H1 (cell line): ENCODE results near the gene MYO9B. TPM values are rescaled to one million over a fixed set of nuclear protein-coding genes. Genes with fewer than 3 reads are reported as not detected.

Experiments
- SAP30 ChIP-seq: fragments of 300-600 bp; sonication (generic); IDR thresholded peaks from 2 replicates; pipeline ENCODE4 v1.7.1; 2012; ENCODE audit warnings: low read length, moderate library complexity, mild to moderate bottlenecking, inconsistent platforms; ENCODE audit not compliant: insufficient read depth, insufficient replicate concordance
- SRF ChIP-seq: IDR thresholded peaks from 2 replicates; pipeline ENCODE4 v1.6.1; 2011; ENCODE audit warnings: mild to moderate bottlenecking, low read depth, low read length, moderate library complexity
- polyA plus RNA-seq, 7 experiments: library from polyadenylated mRNA; depleted of rRNA in 3 of 7; stranded (reverse) in 5 of 7; unstranded in 2 of 7; fragments of >200 nt in 5 of 7; fragments of 200-250 nt in 2 of 7; gene quantifications; 1 replicate in 5 of 7; 2 replicates in 1 of 7; 4 replicates in 1 of 7; pipeline versions ENCODE4 v1.2.1 to v1.2.3, GENCODE V29; 2011 to 2013; ENCODE audit warnings: missing spikeins in 2 of 7, mixed read lengths in 2 of 7
- total RNA-seq: library from RNA; stranded (reverse); fragmentation: NEBNext Ultra II Directional; extraction: Animal tissue kit (Norgen Biotek cat#: 25700); gene quantifications from 2 replicates; pipeline ENCODE4 v1.2.1, GENCODE V29; 2021

Gene MYO9B
- total and polyA plus RNA-seq, 2 of the 8 experiments (the other 6 are each of a cell fraction or from before 2014, with no cell fraction given), result 27.6 to 77.1 TPM

DNA sequence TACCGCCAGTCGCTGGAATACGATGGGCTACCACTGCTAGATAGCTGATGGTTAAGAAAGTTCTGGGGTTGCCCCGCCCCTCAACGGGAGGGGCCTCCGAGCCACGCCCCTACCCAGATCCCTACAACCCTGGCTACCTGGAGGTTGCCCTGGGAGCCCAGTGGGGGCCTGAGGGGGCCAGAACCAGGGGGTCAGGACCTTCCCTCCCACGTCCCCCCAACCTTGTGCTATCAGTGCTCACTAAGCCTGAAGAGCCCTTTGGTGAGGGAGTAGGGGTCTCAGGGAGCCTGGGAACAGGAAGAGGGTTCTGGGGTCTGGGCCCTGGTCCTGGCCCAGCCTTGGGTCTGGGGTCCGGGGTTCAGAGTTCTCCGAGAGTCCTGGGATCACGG, 159.3 kb downstream of the MYO9B start (continued):
- TF ChIP-seq SAP30, result peak; percentile 88
- no peak for TF ChIP-seq SRF
